ENCODE data around the gene DCDC2. TPM values are rescaled to one million over a fixed set of nuclear protein-coding genes. Genes with fewer than 3 reads are reported as not detected.

Gene DCDC2
- total RNA-seq, 4 donors from 2014 or later, result 0.64 to 1.6 (median 1.2) TPM; not detected in 1

DNA sequence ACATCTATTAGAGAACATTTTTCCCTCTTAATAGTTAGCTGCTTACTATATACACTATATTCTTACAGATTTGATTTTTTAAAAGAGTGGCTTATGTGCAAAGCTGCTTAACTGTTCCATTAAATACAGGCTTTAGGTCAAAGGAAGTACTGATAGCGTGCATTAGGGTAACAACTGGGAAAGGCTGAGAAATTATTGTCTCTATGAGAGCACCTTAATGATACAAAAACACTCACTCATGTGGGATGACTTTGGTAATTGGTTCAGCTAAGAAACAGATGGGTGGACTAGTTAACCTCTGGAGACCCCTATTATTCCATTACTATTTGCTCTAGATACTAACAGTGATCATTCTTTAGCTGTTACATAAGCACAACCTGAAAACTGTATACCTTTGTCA is 4.0 kb downstream of the DCDC2 start:
- peaks cover 0 to 11% (median 9%) of the 10 kb centered on the region in 4 donors for H3K4me1 ChIP-seq
- H3K4me3 ChIP-seq, result no peak overlapping the region
- H3K9me3 ChIP-seq, result no peaks in the 10 kb centered on the region
- H3K27ac ChIP-seq, result no peak overlapping the region
- 73 to 100% methylated on average over 1 of the region's 1 CpG for WGBS, 2 donors (ENCODE audit: low coverage in 1 of 2)
- intact Hi-C loops (cut with DNase I; ENCODE audit: low total_unique reads), result no loop called here
- DNase-seq, result no peak
- TF ChIP-seq EP300 (IDR thresholded peaks at IDR 0.05; ENCODE audit: low read depth) (no peak), POLR2AphosphoS5 (IDR thresholded peaks at IDR 0.05) (no peak), POLR2A (IDR thresholded peaks at IDR 0.05) (no peak)
- TF ChIP-seq, protein P1, sequence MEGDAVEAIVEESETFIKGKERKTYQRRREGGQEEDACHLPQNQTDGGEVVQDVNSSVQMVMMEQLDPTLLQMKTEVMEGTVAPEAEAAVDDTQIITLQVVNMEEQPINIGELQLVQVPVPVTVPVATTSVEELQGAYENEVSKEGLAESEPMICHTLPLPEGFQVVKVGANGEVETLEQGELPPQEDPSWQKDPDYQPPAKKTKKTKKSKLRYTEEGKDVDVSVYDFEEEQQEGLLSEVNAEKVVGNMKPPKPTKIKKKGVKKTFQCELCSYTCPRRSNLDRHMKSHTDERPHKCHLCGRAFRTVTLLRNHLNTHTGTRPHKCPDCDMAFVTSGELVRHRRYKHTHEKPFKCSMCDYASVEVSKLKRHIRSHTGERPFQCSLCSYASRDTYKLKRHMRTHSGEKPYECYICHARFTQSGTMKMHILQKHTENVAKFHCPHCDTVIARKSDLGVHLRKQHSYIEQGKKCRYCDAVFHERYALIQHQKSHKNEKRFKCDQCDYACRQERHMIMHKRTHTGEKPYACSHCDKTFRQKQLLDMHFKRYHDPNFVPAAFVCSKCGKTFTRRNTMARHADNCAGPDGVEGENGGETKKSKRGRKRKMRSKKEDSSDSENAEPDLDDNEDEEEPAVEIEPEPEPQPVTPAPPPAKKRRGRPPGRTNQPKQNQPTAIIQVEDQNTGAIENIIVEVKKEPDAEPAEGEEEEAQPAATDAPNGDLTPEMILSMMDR (IDR thresholded peaks at IDR 0.05), result no peak
- in situ Hi-C loops (cut with MboI; ENCODE audit: low pct_ligation_motif_present in 1 of 4, low pct_unique_long_range_greater_than_20kb in 1 of 4, low sequenced_read_pairs in 3 of 4), result no loop called here
- H3K36me3 ChIP-seq, result no peaks in the 10 kb centered on the region
- no peaks in the 10 kb centered on the region for H3K27me3 ChIP-seq

DNA sequence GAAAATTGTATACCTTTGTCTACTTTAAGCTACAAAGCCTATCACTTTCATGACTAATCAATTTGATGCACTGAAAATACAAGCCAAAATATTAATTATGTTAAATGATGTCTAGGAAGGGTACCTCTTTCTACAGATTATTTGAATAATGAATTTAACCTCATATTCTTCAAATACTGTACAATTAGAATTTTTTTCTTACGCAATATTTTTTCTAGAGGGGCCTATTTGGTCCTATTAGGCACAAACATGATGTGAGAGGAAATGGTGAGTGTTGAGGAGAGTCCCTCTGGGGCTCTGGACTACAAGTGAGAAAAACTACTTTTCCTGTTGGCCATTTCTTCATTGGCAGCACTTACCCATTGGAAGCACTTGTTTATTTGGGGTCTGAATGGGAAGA is 5.4 kb downstream of the DCDC2 start:
- no peaks in the 10 kb centered on the region for H3K27me3 ChIP-seq
- 95 to 97% methylated on average over 1 of the region's 1 CpG for WGBS, 2 donors (ENCODE audit: low coverage in 1 of 2)
- TF ChIP-seq EP300 (IDR thresholded peaks at IDR 0.05; ENCODE audit: low read depth), result no peak
- TF ChIP-seq POLR2AphosphoS5 (IDR thresholded peaks at IDR 0.05), result no peak
- TF ChIP-seq POLR2A (IDR thresholded peaks at IDR 0.05), result no peak
- TF ChIP-seq, protein P1 (IDR thresholded peaks at IDR 0.05), result no peak
- no peak for DNase-seq
- no peaks in the 10 kb centered on the region for H3K9me3 ChIP-seq
- no peaks in the 10 kb centered on the region for H3K36me3 ChIP-seq
- intact Hi-C loops (cut with DNase I; ENCODE audit: low total_unique reads), result no loop called here
- H3K4me1 ChIP-seq, result peaks cover 0 to under 1% (median 0%) of the 10 kb centered on the region in 4 donors
- in situ Hi-C loops (cut with MboI; ENCODE audit: low pct_ligation_motif_present in 1 of 4, low pct_unique_long_range_greater_than_20kb in 1 of 4, low sequenced_read_pairs in 3 of 4), result no loop called here
- H3K4me3 ChIP-seq, result no peak overlapping the region
- H3K27ac ChIP-seq, result no peak overlapping the region

DNA sequence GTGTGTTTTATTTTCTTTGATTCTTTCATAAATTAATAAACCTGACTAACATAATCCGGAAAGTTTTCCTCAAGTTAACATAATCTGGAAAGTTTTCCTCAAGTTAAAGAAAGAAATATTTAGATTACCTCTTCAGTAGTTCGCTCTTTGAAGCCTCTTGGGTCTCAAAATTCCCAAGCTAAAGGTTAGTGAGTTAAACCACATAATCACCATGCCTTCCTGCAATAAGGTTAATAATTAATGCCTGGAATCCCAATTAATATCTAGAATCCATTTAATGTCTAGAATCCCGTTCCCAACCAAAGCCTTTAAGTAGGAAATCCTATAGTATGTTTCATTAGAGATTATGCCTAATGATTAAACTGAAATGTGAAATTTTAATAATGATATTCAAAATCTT is 12.9 kb downstream of the DCDC2 start:
- in situ Hi-C loops (cut with MboI; ENCODE audit: low pct_ligation_motif_present in 1 of 4, low pct_unique_long_range_greater_than_20kb in 1 of 4, low sequenced_read_pairs in 3 of 4) (no loop called here), intact Hi-C loops (cut with DNase I; ENCODE audit: low total_unique reads) (no loop called here)
- 61 to 81% methylated on average over 3 of the region's 3 CpGs for WGBS, 2 donors (ENCODE audit: low coverage in 1 of 2)
- Histone ChIP-seq H3K27me3 (no peaks in the 10 kb centered on the region), H3K36me3 (no peaks in the 10 kb centered on the region), H3K9me3 (no peaks in the 10 kb centered on the region), H3K4me1 (no peaks in the 10 kb centered on the region), H3K4me3 (no peak overlapping the region), H3K27ac (no peak overlapping the region)
- no peak for DNase-seq
- no peak for TF ChIP-seq EP300 (IDR thresholded peaks at IDR 0.05; ENCODE audit: low read depth)
- TF ChIP-seq POLR2A (IDR thresholded peaks at IDR 0.05), result no peak
- no peak for TF ChIP-seq POLR2AphosphoS5 (IDR thresholded peaks at IDR 0.05)
- TF ChIP-seq, protein P1 (IDR thresholded peaks at IDR 0.05), result no peak

DNA sequence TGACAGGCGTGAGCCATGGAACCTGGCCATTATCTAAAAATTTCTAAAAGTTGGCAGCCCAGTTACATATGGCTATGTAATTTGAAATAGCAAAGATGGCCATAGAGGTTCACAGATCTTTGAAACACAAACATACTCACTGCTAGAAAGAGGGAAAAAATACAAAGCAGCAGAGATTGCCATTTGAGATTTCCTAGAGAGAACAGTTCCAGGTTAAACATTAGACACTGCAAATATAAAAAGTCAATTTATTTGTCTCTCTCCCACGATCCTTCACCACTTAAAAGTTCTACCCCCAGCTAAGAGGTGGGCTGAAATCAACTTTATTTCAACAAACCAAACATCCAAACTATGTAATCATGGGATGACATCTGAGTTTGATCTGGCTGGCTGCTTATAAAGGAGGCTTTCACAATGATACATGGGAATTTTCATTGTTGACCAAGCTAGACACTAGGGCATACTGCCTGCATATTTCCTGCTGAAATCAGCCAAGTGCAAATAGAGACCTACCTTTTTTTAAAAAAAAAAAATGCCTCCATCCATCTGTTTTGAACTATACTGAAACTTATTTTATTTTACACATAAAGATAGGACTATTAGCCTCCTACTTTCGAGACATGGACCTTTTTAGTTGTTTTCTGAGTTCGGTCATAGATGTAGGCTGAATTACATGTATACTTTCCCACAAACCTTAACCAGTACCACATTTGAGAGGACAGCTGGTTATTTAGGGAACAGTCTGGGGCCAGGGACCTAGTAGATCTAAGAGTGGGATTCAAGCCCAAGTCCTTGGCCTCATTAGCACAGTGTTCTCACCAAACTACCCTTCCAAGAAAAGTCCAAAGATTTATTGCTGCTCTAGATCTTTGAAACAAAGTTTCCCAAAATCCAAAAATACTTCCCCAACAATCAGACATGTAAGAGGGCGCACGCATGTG is 16.6 kb downstream of the DCDC2 start:
- DNase-seq, result no peak
- in situ Hi-C loops (cut with MboI; ENCODE audit: low pct_ligation_motif_present in 1 of 4, low pct_unique_long_range_greater_than_20kb in 1 of 4, low sequenced_read_pairs in 3 of 4) (no loop called here), intact Hi-C loops (cut with DNase I; ENCODE audit: low total_unique reads) (no loop called here)
- Histone ChIP-seq H3K36me3 (no peaks in the 10 kb centered on the region), H3K27me3 (no peaks in the 10 kb centered on the region), H3K4me1 (no peaks in the 10 kb centered on the region), H3K9me3 (no peaks in the 10 kb centered on the region), H3K27ac (no peak overlapping the region), H3K4me3 (no peak overlapping the region)
- 83 to 89% methylated on average over 4 to 6 of the region's 6 CpGs for WGBS, 2 donors (ENCODE audit: low coverage in 1 of 2)
- TF ChIP-seq POLR2AphosphoS5 (IDR thresholded peaks at IDR 0.05), result no peak
- TF ChIP-seq, protein P1 (IDR thresholded peaks at IDR 0.05), result no peak
- no peak for TF ChIP-seq POLR2A (IDR thresholded peaks at IDR 0.05)
- no peak for TF ChIP-seq EP300 (IDR thresholded peaks at IDR 0.05; ENCODE audit: low read depth)

Measured in transverse colon (tissue), 4 donors.